Activated CD8-positive, alpha-beta T cell treated with anti-CD3 and anti-CD28 coated beads, Interleukin-2, amount 10 ng/mL, durations not matched to agents 7 days and 5 days (primary cell): ENCODE measurements around the gene AEBP2. TPM values are rescaled to one million over a fixed set of nuclear protein-coding genes. Genes with fewer than 3 reads are reported as not detected.
A peak's percentile ranks its signal among the peaks of the same experiment; 100 is the strongest.

Source experiments
- ATAC-seq: fragments of 150-1000 bp; cut with Tn5 transposase; one replicate; pipeline ENCODE4 v1.10.0; 2021; ENCODE audit warnings: moderate library complexity
- CTCF ChIA-PET: fragments of 350-600 bp; sonication (Branson Sonifier 250); formaldehyde crosslinking; loops from one replicate; lab custom pipeline; 2021; ENCODE audit warnings: antibody characterized with exemption; lab: Charles Lee
- POLR2A ChIA-PET: fragments of 350-600 bp; sonication (Branson Sonifier 250); formaldehyde crosslinking; loops from one replicate; lab custom pipeline; 2021; ENCODE audit warnings: antibody characterized with exemption; lab: Charles Lee
- DNase-seq: peaks from one replicate; pipeline ENCODE4 v3.0.0-alpha.2; 2020
- H3K27ac Mint-ChIP-seq: one replicate; pipeline ENCODE4 v1.8.0; 2021; ENCODE audit warnings: mild to moderate bottlenecking, mixed read lengths
- H3K27me3 Mint-ChIP-seq: one replicate; pipeline ENCODE4 v1.8.0; 2021; ENCODE audit warnings: low read depth, mixed read lengths
- H3K36me3 Mint-ChIP-seq: one replicate; pipeline ENCODE4 v1.8.0; 2021; ENCODE audit warnings: low read depth, mixed read lengths
- H3K4me1 Mint-ChIP-seq: one replicate; pipeline ENCODE4 v1.8.0; 2021; ENCODE audit warnings: low read depth, mixed read lengths
- H3K4me3 Mint-ChIP-seq: one replicate; pipeline ENCODE4 v1.8.0; 2021; ENCODE audit warnings: mild to moderate bottlenecking, mixed read lengths
- H3K9me3 Mint-ChIP-seq: one replicate; pipeline ENCODE4 v1.8.0; 2022; ENCODE audit warnings: mixed read lengths; ENCODE audit not compliant: insufficient read depth
- total RNA-seq, 2 experiments: library from RNA; stranded (reverse); gene quantifications; one replicate each; pipeline ENCODE4 v1.2.3, GENCODE V29; 2021

Gene AEBP2
- total RNA-seq, 2 experiments from 2014 or later, result 57.3 to 57.4 TPM

GRCh38 chr12:19525274-19525673 is 86.0 kb downstream of the AEBP2 start:
- H3K9me3 Mint-ChIP-seq, result no peaks in the 10 kb centered on the region
- CTCF ChIA-PET, result no interaction called here

GRCh38 chr12:19527866-19528265 is 88.6 kb downstream of the AEBP2 start:
- DNase-seq, result no peak
- POLR2A ChIA-PET, result no interaction called here
- H3K27me3 Mint-ChIP-seq, result no peaks in the 10 kb centered on the region
- CTCF ChIA-PET, result interaction anchor here (0.6 kb wide), 1 partner anchor 218 kb away, joined by 3 read pairs; no protein-coding TSS in a partner anchor
- no peaks in the 10 kb centered on the region for H3K9me3 Mint-ChIP-seq
- ATAC-seq, result no peak
- no peak overlapping the region for H3K4me3 Mint-ChIP-seq
- H3K27ac Mint-ChIP-seq, result no peak overlapping the region
- H3K4me1 Mint-ChIP-seq, result peaks cover 27% of the 10 kb centered on the region
- H3K36me3 Mint-ChIP-seq, result peaks cover 16% of the 10 kb centered on the region

More at GRCh38 chr12:19525274-19525673, 86.0 kb downstream of the AEBP2 start:
- Mint-ChIP-seq H3K27me3 (no peaks in the 10 kb centered on the region), H3K36me3 (peaks cover 15% of the 10 kb centered on the region), H3K4me1 (peaks cover 27% of the 10 kb centered on the region), H3K4me3 (no peak overlapping the region), H3K27ac (no peak overlapping the region)
- POLR2A ChIA-PET, result no interaction called here
- ATAC-seq (no peak), DNase-seq (no peak)

GRCh38 chr12:19528750-19529149 is 89.5 kb downstream of the AEBP2 start:
- peaks cover 27% of the 10 kb centered on the region for H3K4me1 Mint-ChIP-seq
- POLR2A ChIA-PET, result no interaction called here
- H3K27me3 Mint-ChIP-seq, result no peaks in the 10 kb centered on the region
- H3K27ac Mint-ChIP-seq, result peak overlapping the region; percentile 60
- DNase-seq (no peak), ATAC-seq (no peak)
- H3K9me3 Mint-ChIP-seq, result no peaks in the 10 kb centered on the region
- peaks cover 19% of the 10 kb centered on the region for H3K36me3 Mint-ChIP-seq
- CTCF ChIA-PET, result interaction anchor here (1.3 kb wide), 1 partner anchor 22 kb away, joined by 3 read pairs; no protein-coding TSS in a partner anchor
- no peak overlapping the region for H3K4me3 Mint-ChIP-seq

GRCh38 chr12:19529951-19530636 is 90.8 kb downstream of the AEBP2 start:
- POLR2A ChIA-PET, result interaction anchor here (0.8 kb wide), 1 partner anchor 18 kb away, joined by 4 read pairs; no protein-coding TSS in a partner anchor
- H3K36me3 Mint-ChIP-seq, result peaks cover 18% of the 10 kb centered on the region
- CTCF ChIA-PET, result no interaction called here
- no peaks in the 10 kb centered on the region for H3K27me3 Mint-ChIP-seq
- DNase-seq (no peak), ATAC-seq (no peak)
- H3K4me1 Mint-ChIP-seq, result peaks cover 27% of the 10 kb centered on the region
- H3K27ac Mint-ChIP-seq, result no peak overlapping the region
- peaks cover 1% of the 10 kb centered on the region for H3K9me3 Mint-ChIP-seq
- H3K4me3 Mint-ChIP-seq, result no peak overlapping the region

- CTCF ChIA-PET, result no interaction called here
- H3K27ac Mint-ChIP-seq, result no peak overlapping the region
- ATAC-seq (no peak), DNase-seq (no peak)
- peaks cover 7% of the 10 kb centered on the region for H3K9me3 Mint-ChIP-seq
- peaks cover 23% of the 10 kb centered on the region for H3K36me3 Mint-ChIP-seq
- peaks cover 29% of the 10 kb centered on the region for H3K4me1 Mint-ChIP-seq
- POLR2A ChIA-PET, result interaction anchor here (0.8 kb wide), 1 partner anchor 17 kb away, joined by 4 read pairs; no protein-coding TSS in a partner anchor
- H3K27me3 Mint-ChIP-seq, result no peaks in the 10 kb centered on the region
- no peak overlapping the region for H3K4me3 Mint-ChIP-seq
Measured at GRCh38 chr12:19530637-19531023, 91.3 kb downstream of the AEBP2 start.

GRCh38 chr12:19533567-19533966 is 94.3 kb downstream of the AEBP2 start:
- H3K27ac Mint-ChIP-seq, result no peak overlapping the region
- peaks cover 18% of the 10 kb centered on the region for H3K4me1 Mint-ChIP-seq
- no peak overlapping the region for H3K4me3 Mint-ChIP-seq
- no peaks in the 10 kb centered on the region for H3K27me3 Mint-ChIP-seq
- H3K36me3 Mint-ChIP-seq, result peaks cover 21% of the 10 kb centered on the region
- H3K9me3 Mint-ChIP-seq, result peaks cover 10% of the 10 kb centered on the region
- ChIA-PET CTCF (no interaction called here), POLR2A (no interaction called here)
- DNase-seq (no peak), ATAC-seq (no peak)

GRCh38 chr12:19539071-19539470 is 99.8 kb downstream of the AEBP2 start:
- Mint-ChIP-seq H3K9me3 (peaks cover 10% of the 10 kb centered on the region), H3K36me3 (peaks cover 23% of the 10 kb centered on the region), H3K27me3 (no peaks in the 10 kb centered on the region), H3K4me3 (no peak overlapping the region), H3K4me1 (peaks cover 3% of the 10 kb centered on the region), H3K27ac (no peak overlapping the region)
- CTCF ChIA-PET, result no interaction called here
- DNase-seq (no peak), ATAC-seq (no peak)
- POLR2A ChIA-PET, result no interaction called here

- ATAC-seq (no peak), DNase-seq (no peak)
- Mint-ChIP-seq H3K4me3 (no peak overlapping the region), H3K27ac (no peak overlapping the region), H3K36me3 (peaks cover 24% of the 10 kb centered on the region), H3K4me1 (peaks cover 3% of the 10 kb centered on the region), H3K9me3 (peaks cover 10% of the 10 kb centered on the region), H3K27me3 (no peaks in the 10 kb centered on the region)
- CTCF ChIA-PET, result no interaction called here
- POLR2A ChIA-PET, result no interaction called here
Measured at GRCh38 chr12:19539836-19540235, 100.5 kb downstream of the AEBP2 start.

- no peaks in the 10 kb centered on the region for H3K9me3 Mint-ChIP-seq
- H3K4me3 Mint-ChIP-seq, result no peak overlapping the region
- no peak for DNase-seq
- no peak overlapping the region for H3K27ac Mint-ChIP-seq
- H3K27me3 Mint-ChIP-seq, result no peaks in the 10 kb centered on the region
- no peak for ATAC-seq
- POLR2A ChIA-PET, result no interaction called here
- H3K4me1 Mint-ChIP-seq, result no peaks in the 10 kb centered on the region
- H3K36me3 Mint-ChIP-seq, result peaks cover 16% of the 10 kb centered on the region
- CTCF ChIA-PET, result no interaction called here
Measured at GRCh38 chr12:19542606-19543005, 103.3 kb downstream of the AEBP2 start.

GRCh38 chr12:19544353-19544752 is 105.1 kb downstream of the AEBP2 start:
- POLR2A ChIA-PET, result no interaction called here
- H3K27ac Mint-ChIP-seq, result no peak overlapping the region
- H3K4me3 Mint-ChIP-seq, result no peak overlapping the region
- peaks cover 16% of the 10 kb centered on the region for H3K36me3 Mint-ChIP-seq
- no peaks in the 10 kb centered on the region for H3K27me3 Mint-ChIP-seq
- CTCF ChIA-PET, result no interaction called here
- DNase-seq (no peak), ATAC-seq (no peak)
- H3K4me1 Mint-ChIP-seq, result no peaks in the 10 kb centered on the region
- H3K9me3 Mint-ChIP-seq, result no peaks in the 10 kb centered on the region

- POLR2A ChIA-PET, result no interaction called here
- H3K27me3 Mint-ChIP-seq, result no peaks in the 10 kb centered on the region
- CTCF ChIA-PET, result no interaction called here
- no peak for DNase-seq
- no peak overlapping the region for H3K4me3 Mint-ChIP-seq
- H3K9me3 Mint-ChIP-seq, result no peaks in the 10 kb centered on the region
- H3K36me3 Mint-ChIP-seq, result peaks cover 16% of the 10 kb centered on the region
- no peaks in the 10 kb centered on the region for H3K4me1 Mint-ChIP-seq
- no peak overlapping the region for H3K27ac Mint-ChIP-seq
- ATAC-seq, result no peak
Measured at GRCh38 chr12:19545301-19545700, 106.0 kb downstream of the AEBP2 start.

GRCh38 chr12:19546027-19546426 is 106.7 kb downstream of the AEBP2 start:
- Mint-ChIP-seq H3K36me3 (peaks cover 16% of the 10 kb centered on the region), H3K27me3 (no peaks in the 10 kb centered on the region), H3K27ac (no peak overlapping the region), H3K9me3 (no peaks in the 10 kb centered on the region), H3K4me3 (no peak overlapping the region), H3K4me1 (no peaks in the 10 kb centered on the region)
- no peak for ATAC-seq
- POLR2A ChIA-PET, result no interaction called here
- CTCF ChIA-PET, result no interaction called here
- DNase-seq, result no peak
